Tibial artery (tissue), 4 donors: ENCODE results near the gene RIOX2.

Experiments used
- DNase-seq, 2 donors: peaks; one replicate each; pipeline ENCODE4 v3.0.0-alpha.2; 2019
- H3K27ac ChIP-seq, 2 donors: fragments of 200-600 bp; sonication (generic) in 1 of 2; 1 replicate in 1 of 2; 2 replicates in 1 of 2; pipeline ENCODE4 v1.5.1; 2018 to 2019; ENCODE audit warnings: mild to moderate bottlenecking in 1 of 2
- H3K27me3 ChIP-seq, 2 donors: fragments of 200-600 bp; sonication (generic) in 1 of 2; one replicate each; pipeline versions ENCODE4 v1.5.1 to v1.6.0; 2016 to 2019
- H3K36me3 ChIP-seq, 3 donors: fragments of 200-600 bp; sonication (generic) in 2 of 3; one replicate each; pipeline ENCODE4 v1.5.1; 2016 to 2019; ENCODE audit warnings: mild to moderate bottlenecking in 2 of 3
- H3K4me1 ChIP-seq, 4 donors: fragments of 200-600 bp; sonication (generic) in 2 of 4; 1 replicate in 3 of 4; 2 replicates in 1 of 4; pipeline ENCODE4 v1.5.1; 2016 to 2019
- H3K4me3 ChIP-seq, 2 donors: fragments of 200-600 bp; sonication (generic) in 1 of 2; 1 replicate in 1 of 2; 2 replicates in 1 of 2; pipeline ENCODE4 v1.5.1; 2018 to 2019; ENCODE audit warnings: mild to moderate bottlenecking in 2 of 2
- H3K9me3 ChIP-seq, 3 donors: fragments of 200-600 bp; sonication (generic) in 1 of 3; one replicate each; pipeline ENCODE4 v1.5.1; 2016 to 2019
- intact Hi-C: fragments of 100-400 bp; cut with DNase I; formaldehyde crosslinking; loops from one replicate; pipeline ENCODE4 v1.15.0; 2023; ENCODE audit warnings: low total_unique reads
- TF ChIP-seq, protein P1 (sequence below), 2 experiments: fragments of 200-600 bp in 1 of 2; fragments of 450-650 bp in 1 of 2; IDR thresholded peaks; one replicate each; pipeline ENCODE4 v1.5.1; 2017 to 2019; ENCODE audit warnings: antibody characterized with exemption in 2 of 2, mild to moderate bottlenecking in 1 of 2, moderate library complexity in 1 of 2

The RIOX2 gene

DNA sequence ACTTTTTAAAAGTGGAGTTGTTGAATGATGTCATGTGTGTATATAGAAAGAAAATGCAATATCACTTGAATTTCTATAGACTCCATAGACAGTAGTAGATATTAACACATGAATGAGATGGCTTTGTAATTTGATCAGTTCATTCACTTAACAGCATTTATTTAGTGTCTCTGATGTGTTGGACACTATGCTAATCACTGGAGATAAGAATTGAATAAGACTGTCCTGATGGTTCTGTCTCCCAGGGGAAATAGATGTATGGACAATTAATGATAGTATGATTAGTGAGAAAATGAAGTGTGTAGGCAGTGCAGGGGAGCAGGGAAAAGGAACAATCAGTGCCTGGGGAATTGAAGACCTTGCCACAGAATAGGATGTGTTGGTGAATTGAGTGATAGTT, 72.9 kb downstream of the RIOX2 start:
- no peaks in the 10 kb centered on the region for H3K27me3 ChIP-seq
- no peak overlapping the region for H3K27ac ChIP-seq
- no peaks in the 10 kb centered on the region for H3K4me1 ChIP-seq
- TF ChIP-seq, protein P1, sequence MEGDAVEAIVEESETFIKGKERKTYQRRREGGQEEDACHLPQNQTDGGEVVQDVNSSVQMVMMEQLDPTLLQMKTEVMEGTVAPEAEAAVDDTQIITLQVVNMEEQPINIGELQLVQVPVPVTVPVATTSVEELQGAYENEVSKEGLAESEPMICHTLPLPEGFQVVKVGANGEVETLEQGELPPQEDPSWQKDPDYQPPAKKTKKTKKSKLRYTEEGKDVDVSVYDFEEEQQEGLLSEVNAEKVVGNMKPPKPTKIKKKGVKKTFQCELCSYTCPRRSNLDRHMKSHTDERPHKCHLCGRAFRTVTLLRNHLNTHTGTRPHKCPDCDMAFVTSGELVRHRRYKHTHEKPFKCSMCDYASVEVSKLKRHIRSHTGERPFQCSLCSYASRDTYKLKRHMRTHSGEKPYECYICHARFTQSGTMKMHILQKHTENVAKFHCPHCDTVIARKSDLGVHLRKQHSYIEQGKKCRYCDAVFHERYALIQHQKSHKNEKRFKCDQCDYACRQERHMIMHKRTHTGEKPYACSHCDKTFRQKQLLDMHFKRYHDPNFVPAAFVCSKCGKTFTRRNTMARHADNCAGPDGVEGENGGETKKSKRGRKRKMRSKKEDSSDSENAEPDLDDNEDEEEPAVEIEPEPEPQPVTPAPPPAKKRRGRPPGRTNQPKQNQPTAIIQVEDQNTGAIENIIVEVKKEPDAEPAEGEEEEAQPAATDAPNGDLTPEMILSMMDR (IDR thresholded peaks at IDR 0.05) = no peak
- no peaks in the 10 kb centered on the region for H3K9me3 ChIP-seq
- no peak for DNase-seq
- intact Hi-C loops = no loop called here
- H3K36me3 ChIP-seq = peaks cover 6 to 26% (median 6%) of the 10 kb centered on the region in 3 donors
- H3K4me3 ChIP-seq = no peak overlapping the region

DNA sequence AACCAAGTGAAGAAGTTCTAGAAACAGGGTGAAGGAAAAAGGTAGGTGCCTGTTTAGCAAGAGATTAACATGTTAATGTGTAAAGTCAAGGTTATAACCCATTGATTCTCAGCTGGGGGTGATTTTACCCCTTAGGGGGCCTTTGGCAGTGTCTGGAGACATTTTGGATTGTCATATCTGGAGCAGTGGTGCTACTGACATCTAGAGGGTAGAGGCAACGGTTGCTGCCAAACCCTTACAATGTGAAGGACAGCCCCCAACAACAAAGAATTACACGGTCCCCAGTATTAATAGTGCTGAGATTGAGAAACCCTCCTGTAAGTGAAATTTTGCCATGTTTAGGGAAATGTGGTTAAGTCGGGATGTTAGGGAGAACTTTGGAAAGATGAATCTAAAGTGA, 75.7 kb downstream of the RIOX2 start:
- H3K27ac ChIP-seq = no peak overlapping the region
- H3K4me3 ChIP-seq = no peak overlapping the region
- DNase-seq = no peak
- intact Hi-C loops = no loop called here
- H3K27me3 ChIP-seq = no peaks in the 10 kb centered on the region
- peaks cover 6 to 39% (median 13%) of the 10 kb centered on the region in 3 donors for H3K36me3 ChIP-seq
- TF ChIP-seq, protein P1 (IDR thresholded peaks at IDR 0.05) = no peak
- H3K9me3 ChIP-seq = no peaks in the 10 kb centered on the region
- no peaks in the 10 kb centered on the region for H3K4me1 ChIP-seq

DNA sequence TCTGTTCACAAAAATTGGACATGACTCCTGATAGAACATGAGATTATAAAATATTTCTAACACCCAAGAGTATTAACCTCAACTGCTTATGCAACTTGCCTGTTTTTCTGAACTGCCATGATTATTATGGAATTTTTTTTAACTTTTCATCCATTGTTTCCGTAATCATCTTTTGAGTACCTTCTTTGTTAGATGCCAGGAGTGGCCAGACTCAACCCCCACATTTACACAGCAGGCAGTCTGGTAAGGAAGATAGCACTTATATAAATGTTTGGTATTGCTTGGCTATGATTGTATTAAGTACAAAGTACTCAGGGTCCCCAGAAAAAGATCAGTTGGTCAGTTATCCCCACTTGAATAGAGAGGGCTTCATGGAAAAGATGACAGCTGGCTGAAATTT, 76.1 kb downstream of the RIOX2 start:
- DNase-seq = no peak
- TF ChIP-seq, protein P1 (IDR thresholded peaks at IDR 0.05) = no peak
- peaks cover 6 to 41% (median 17%) of the 10 kb centered on the region in 3 donors for H3K36me3 ChIP-seq
- intact Hi-C loops = no loop called here
- H3K27me3 ChIP-seq = no peaks in the 10 kb centered on the region
- H3K9me3 ChIP-seq = no peaks in the 10 kb centered on the region
- no peak overlapping the region for H3K4me3 ChIP-seq
- H3K27ac ChIP-seq = no peak overlapping the region
- no peaks in the 10 kb centered on the region for H3K4me1 ChIP-seq

DNA sequence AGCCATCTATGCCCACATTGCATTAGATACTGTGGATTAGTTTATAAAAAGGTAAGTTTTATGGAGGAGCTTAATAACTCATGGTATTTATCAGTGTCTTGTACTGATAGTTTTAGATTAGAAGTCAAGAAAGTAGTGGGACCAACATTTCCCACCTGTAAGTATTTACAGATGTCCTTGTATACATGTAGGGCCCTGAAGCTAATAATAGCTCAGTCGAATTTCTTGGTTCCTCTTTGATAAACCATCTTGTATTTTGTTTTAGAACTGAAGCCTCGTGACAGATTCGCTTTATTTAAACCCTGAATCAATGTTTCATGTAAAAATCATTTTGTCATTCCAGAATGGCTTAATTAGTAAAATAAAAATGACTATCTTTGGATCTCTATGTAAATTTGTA, 77.0 kb downstream of the RIOX2 start:
- Histone ChIP-seq H3K4me1 (no peaks in the 10 kb centered on the region), H3K27me3 (no peaks in the 10 kb centered on the region), H3K36me3 (peaks cover 6 to 41% (median 18%) of the 10 kb centered on the region in 3 donors), H3K27ac (no peak overlapping the region), H3K4me3 (no peak overlapping the region), H3K9me3 (no peaks in the 10 kb centered on the region)
- intact Hi-C loops = no loop called here
- no peak for DNase-seq
- TF ChIP-seq, protein P1 (IDR thresholded peaks at IDR 0.05) = no peak

DNA sequence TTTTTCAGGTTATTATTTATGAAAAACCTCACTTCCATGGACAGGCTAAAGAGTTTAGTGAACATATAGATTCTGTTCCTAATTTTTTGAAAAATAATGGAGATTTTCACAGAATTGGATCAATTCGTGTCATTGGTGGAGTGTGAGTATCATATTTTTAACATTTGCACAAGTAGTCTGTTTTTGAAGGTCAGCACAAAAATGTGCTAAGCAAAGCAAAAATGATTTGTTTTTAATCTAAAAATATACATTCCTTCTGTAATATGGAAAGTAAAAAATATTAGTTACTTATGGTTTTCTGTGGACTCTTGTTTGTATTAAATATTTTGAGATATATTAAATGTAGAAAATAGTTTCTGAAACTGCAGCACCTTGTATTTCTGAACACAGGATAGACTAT, 79.4 kb downstream of the RIOX2 start:
- TF ChIP-seq, protein P1 (IDR thresholded peaks at IDR 0.05) = no peak
- H3K4me3 ChIP-seq = no peak overlapping the region
- no peaks in the 10 kb centered on the region for H3K9me3 ChIP-seq
- no peaks in the 10 kb centered on the region for H3K4me1 ChIP-seq
- H3K27me3 ChIP-seq = no peaks in the 10 kb centered on the region
- no peak overlapping the region for H3K27ac ChIP-seq
- intact Hi-C loops = no loop called here
- H3K36me3 ChIP-seq = peaks cover 20 to 44% (median 36%) of the 10 kb centered on the region in 3 donors
- no peak for DNase-seq
